Spleen (tissue), 11 donors: Measurements from ENCODE around the gene PPM1H. TPM values are rescaled to one million over a fixed set of nuclear protein-coding genes. Genes with fewer than 3 reads are reported as not detected.

Source experiments
- DNase-seq: peaks from one replicate; pipeline ENCODE4 v3.0.0-alpha.2; 2020
- H3K27ac ChIP-seq, 8 donors: fragments of 200-600 bp; sonication (generic) in 7 of 8; 1 replicate in 4 of 8; 2 replicates in 4 of 8; pipeline versions ENCODE4 v1.5.0 to v1.8.0; 2016 to 2021; ENCODE audit warnings: inconsistent platforms in 4 of 8, mild to moderate bottlenecking in 4 of 8, moderate library complexity in 1 of 8
- H3K27me3 ChIP-seq, 7 donors: fragments of 200-600 bp; sonication (generic) in 6 of 7; replicated peaks in 1 of 7; 1 replicate in 4 of 7; 2 replicates in 3 of 7; pipeline versions ENCODE4 v1.5.0 to v1.8.0; 2016 to 2021; ENCODE audit warnings: inconsistent platforms in 3 of 7, mild to moderate bottlenecking in 1 of 7
- H3K36me3 ChIP-seq, 6 donors: fragments of 200-600 bp; sonication (generic) in 5 of 6; 1 replicate in 4 of 6; 2 replicates in 2 of 6; pipeline versions ENCODE4 v1.5.0 to v1.8.0; 2016 to 2021; ENCODE audit warnings: inconsistent platforms in 2 of 6
- H3K4me1 ChIP-seq, 6 donors: fragments of 200-600 bp; sonication (generic) in 5 of 6; 1 replicate in 3 of 6; 2 replicates in 3 of 6; pipeline versions ENCODE4 v1.5.0 to v1.8.0; 2016 to 2021; ENCODE audit warnings: inconsistent platforms in 3 of 6
- H3K4me3 ChIP-seq, 8 donors: fragments of 200-600 bp; sonication (generic) in 7 of 8; 1 replicate in 4 of 8; 2 replicates in 4 of 8; pipeline versions ENCODE4 v1.5.0 to v1.8.0; 2016 to 2021; ENCODE audit warnings: inconsistent platforms in 4 of 8, mild to moderate bottlenecking in 4 of 8, moderate library complexity in 2 of 8
- H3K9me3 ChIP-seq, 8 donors: fragments of 200-600 bp; sonication (generic) in 7 of 8; 1 replicate in 4 of 8; 2 replicates in 4 of 8; pipeline versions ENCODE4 v1.5.0 to v1.8.0; 2016 to 2021; ENCODE audit warnings: inconsistent platforms in 4 of 8
- CTCF ChIP-seq, 11 experiments: fragments of 200-600 bp in 7 of 11; fragments of 450-650 bp in 4 of 11; sonication (generic) in 4 of 11; IDR thresholded peaks in 8 of 11; conservative IDR thresholded peaks in 3 of 11; 1 replicate in 7 of 11; 2 replicates in 4 of 11; pipeline versions ENCODE4 v1.4.0 to v1.8.0; 2016 to 2021; ENCODE audit warnings: antibody characterized with exemption in 11 of 11, inconsistent platforms in 4 of 11, mild to moderate bottlenecking in 1 of 11
- POLR2A ChIP-seq, 3 donors: fragments of 450-650 bp; IDR thresholded peaks; one replicate each; pipeline ENCODE4 v1.5.1; 2017; ENCODE audit warnings: antibody characterized with exemption in 3 of 3, mild to moderate bottlenecking in 1 of 3
- POLR2AphosphoS5 ChIP-seq, 3 donors: sonication (generic); formaldehyde crosslinking; IDR thresholded peaks; one replicate each; pipeline ENCODE4 v1.5.1; 2017; ENCODE audit warnings: antibody characterized with exemption in 3 of 3
- WGBS, 5 donors: extraction: QIAGEN DNeasy Blood & Tissue Kit in 3 of 5; methylation state at CpG; one replicate each; pipeline versions ENCODE4 v1.1.5 to v1.1.7; 2013 to 2018; 5-methylcytosine and 5-hydroxymethylcytosine counted together
- intact Hi-C: fragments of 100-400 bp; cut with DNase I; formaldehyde crosslinking; loops from one replicate; pipeline ENCODE4 v1.15.0; 2023; ENCODE audit warnings: low total_unique reads
- polyA plus RNA-seq, 3 donors: library from polyadenylated mRNA; stranded (reverse); fragments of 200-250 nt; gene quantifications; one replicate each; pipeline ENCODE4 v1.2.1, GENCODE V29; 2013
- total RNA-seq, 7 donors: library from RNA; depleted of rRNA in 3 of 7; stranded (reverse); fragments of >200 nt in 3 of 7; fragmentation: NEBNext Ultra II Directional in 4 of 7; extraction: Animal tissue kit (Norgen Biotek cat#: 25700) in 4 of 7; gene quantifications; one replicate each; pipeline versions ENCODE4 v1.1.0 to v1.2.1, GENCODE V29; 2016 to 2021
- donor health status: healthy with polysubstance abuse.
- donor health status: DM: no; HTN: no; CAD: no; lungs with moderate emphysema.
- donor health status: DM: no; HTN: no; CAD: no.
- donor health status: Bipolar disorder and iron deficiency.
- donor health status: healthy.
- donor health status: DM: no; HTN: no; CAD: no.
- donor health status: DM: yes; HTN: yes; CAD: no.

PPM1H gene
- total and polyA plus RNA-seq, 10 donors: 0.17 to 3.9 (median 1.9) TPM

- TF ChIP-seq POLR2A (IDR thresholded peaks at IDR 0.05) (no peak), POLR2AphosphoS5 (IDR thresholded peaks at IDR 0.05) (no peak), CTCF (IDR thresholded peaks at IDR 0.05 in 8 of 11, conservative IDR thresholded peaks at IDR 0.05 in 3 of 11) (no peak)
- Histone ChIP-seq H3K27me3 (no peaks in the 10 kb centered on the region), H3K4me3 (no peak overlapping the region), H3K4me1 (peaks cover 0 to 3% (median 0%) of the 10 kb centered on the region in 6 donors), H3K9me3 (no peaks in the 10 kb centered on the region), H3K27ac (no peak overlapping the region), H3K36me3 (no peaks in the 10 kb centered on the region)
- intact Hi-C loops: no loop called here
- 77 to 97% (median 92%) methylated on average over 6 of the region's 6 CpGs for WGBS, 5 donors
- no peak for DNase-seq
Measured at GRCh38 chr12:62653740-62654139, 281.2 kb downstream of the PPM1H start.

GRCh38 chr12:62653304-62653703, 281.6 kb downstream of the PPM1H start:
- Histone ChIP-seq H3K4me1 (no peaks in the 10 kb centered on the region), H3K27me3 (no peaks in the 10 kb centered on the region), H3K4me3 (no peak overlapping the region), H3K27ac (no peak overlapping the region), H3K9me3 (no peaks in the 10 kb centered on the region), H3K36me3 (no peaks in the 10 kb centered on the region)
- TF ChIP-seq POLR2AphosphoS5 (IDR thresholded peaks at IDR 0.05): no peak
- 73 to 91% (median 82%) methylated on average over 3 of the region's 3 CpGs for WGBS, 5 donors
- intact Hi-C loops: no loop called here
- DNase-seq: no peak

- no peaks in the 10 kb centered on the region for H3K4me1 ChIP-seq
- H3K27me3 ChIP-seq: no peaks in the 10 kb centered on the region
- no peak overlapping the region for H3K4me3 ChIP-seq
- DNase-seq: no peak
- TF ChIP-seq POLR2AphosphoS5 (IDR thresholded peaks at IDR 0.05): no peak
- no peak for TF ChIP-seq POLR2A (IDR thresholded peaks at IDR 0.05)
- TF ChIP-seq CTCF (IDR thresholded peaks at IDR 0.05 in 8 of 11, conservative IDR thresholded peaks at IDR 0.05 in 3 of 11): no peak
- WGBS, 5 donors: 89 to 91% (median 91%) methylated on average over 2 of the region's 2 CpGs
- H3K36me3 ChIP-seq: no peaks in the 10 kb centered on the region
- intact Hi-C loops: no loop called here
- no peaks in the 10 kb centered on the region for H3K9me3 ChIP-seq
- no peak overlapping the region for H3K27ac ChIP-seq
Measured at GRCh38 chr12:62651138-62651537, 283.8 kb downstream of the PPM1H start.

GRCh38 chr12:62649412-62650138, 285.4 kb downstream of the PPM1H start:
- intact Hi-C loops: no loop called here

More at GRCh38 chr12:62649412-62650138, 285.4 kb downstream of the PPM1H start:
- TF ChIP-seq POLR2A (IDR thresholded peaks at IDR 0.05) (no peak), POLR2AphosphoS5 (IDR thresholded peaks at IDR 0.05) (no peak), CTCF (IDR thresholded peaks at IDR 0.05 in 8 of 11, conservative IDR thresholded peaks at IDR 0.05 in 3 of 11) (no peak)
- Histone ChIP-seq H3K9me3 (no peaks in the 10 kb centered on the region), H3K36me3 (no peaks in the 10 kb centered on the region), H3K4me1 (no peaks in the 10 kb centered on the region), H3K27me3 (no peaks in the 10 kb centered on the region), H3K27ac (no peak overlapping the region), H3K4me3 (no peak overlapping the region)
- DNase-seq: no peak
- 74 to 84% (median 81%) methylated on average over 4 of the region's 4 CpGs for WGBS, 5 donors
